ENCODE measurements around the gene P2RX6. TPM values are rescaled to one million over a fixed set of nuclear protein-coding genes. Genes with fewer than 3 reads are reported as not detected.
A peak's percentile ranks its signal among the peaks of the same experiment; 100 is the strongest.

The P2RX6 gene
- total and polyA plus RNA-seq, 9 of the 15 experiments (the other 6 are each of a cell fraction or from before 2014, with no cell fraction given): 0.01 to 3.9 (median 1.5) TPM; not detected in 1

GRCh38 chr22:21013657-21014201 is 1.2 kb upstream of the P2RX6 start (continued):
- TF ChIP-seq HMBOX1 (IDR thresholded peaks at IDR 0.05) (no peak), MYNN (IDR thresholded peaks at IDR 0.05) (no peak), MYNN (CRISPR knock-in tag; IDR thresholded peaks at IDR 0.05) (no peak), PRMT5 (CRISPR knock-in tag; IDR thresholded peaks at IDR 0.05) (no peak), CSDE1 (IDR thresholded peaks at IDR 0.05) (no peak), PRPF4 (IDR thresholded peaks at IDR 0.05; ENCODE audit: insufficient read depth, low read depth, low read length, poor library complexity, severe bottlenecking) (no peak), ARID4B (CRISPR knock-in tag; IDR thresholded peaks at IDR 0.05) (no peak), HMGN3 (IDR thresholded peaks at IDR 0.05; ENCODE audit: borderline replicate concordance, extremely low read depth, insufficient read length, low read depth, low read length) (no peak), PHF20 (IDR thresholded peaks at IDR 0.05; ENCODE audit: partially characterized antibody) (no peak), ZNF23 (CRISPR knock-in tag; IDR thresholded peaks at IDR 0.05) (no peak), ZNF143 (CRISPR knock-in tag; IDR thresholded peaks at IDR 0.05) (no peak), TEAD1 (CRISPR knock-in tag; IDR thresholded peaks at IDR 0.05) (no peak), ZBTB12 (CRISPR knock-in tag; IDR thresholded peaks at IDR 0.05) (no peak), TRIM24 (IDR thresholded peaks at IDR 0.05) (no peak), VEZF1 (CRISPR knock-in tag; IDR thresholded peaks at IDR 0.05) (no peak), CBFA2T2 (conservative IDR thresholded peaks at IDR 0.05) (no peak), ETV1 (tag; conservative IDR thresholded peaks at IDR 0.05; ENCODE audit: low read depth) (0 out of 2 replicates have a peak, but pooled peaks have one; percentile 5), ZBED1 (IDR thresholded peaks at IDR 0.05) (no peak)
- TF ChIP-seq, protein P1, sequence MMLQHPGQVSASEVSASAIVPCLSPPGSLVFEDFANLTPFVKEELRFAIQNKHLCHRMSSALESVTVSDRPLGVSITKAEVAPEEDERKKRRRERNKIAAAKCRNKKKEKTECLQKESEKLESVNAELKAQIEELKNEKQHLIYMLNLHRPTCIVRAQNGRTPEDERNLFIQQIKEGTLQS (IDR thresholded peaks at IDR 0.05): no peak
- TF ChIP-seq, protein P1 (CRISPR knock-in tag; conservative IDR thresholded peaks at IDR 0.05): no peak
- TF ChIP-seq, protein P2, sequence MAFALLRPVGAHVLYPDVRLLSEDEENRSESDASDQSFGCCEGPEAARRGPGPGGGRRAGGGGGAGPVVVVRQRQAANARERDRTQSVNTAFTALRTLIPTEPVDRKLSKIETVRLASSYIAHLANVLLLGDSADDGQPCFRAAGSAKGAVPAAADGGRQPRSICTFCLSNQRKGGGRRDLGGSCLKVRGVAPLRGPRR (CRISPR knock-in tag; IDR thresholded peaks at IDR 0.05): 0 out of 2 replicates have a peak, but pooled peaks have one; percentile 53

Measured in K562 (cell line).